Natural killer cell (primary cell): ENCODE data around the gene CABLES1. TPM values are rescaled to one million over a fixed set of nuclear protein-coding genes. Genes with fewer than 3 reads are reported as not detected.
"Not testable (repeated sequence)": the region's sequence is repeated elsewhere in the genome, so short reads cannot be mapped to it uniquely, and the experiment has no call there.

Experiments used
- ATAC-seq, 3 donors: fragments of 150-1000 bp in 2 of 3; fragments of 200-7000 bp in 1 of 3; cut with Tn5 transposase; 1 replicate in 1 of 3; 2 replicates in 2 of 3; pipeline ENCODE4 v1.10.0; 2021; ENCODE audit warnings: mild to moderate bottlenecking in 2 of 3, moderate library complexity in 2 of 3
- DNase-seq, 2 donors: peaks; one replicate each; pipeline versions ENCODE4 v3.0.0 to v3.0.0-alpha.2; 2013 to 2021; ENCODE audit warnings: mixed read lengths in 1 of 2
- H3K27ac ChIP-seq: one replicate; pipeline ENCODE4 v1.5.1; 2013; ENCODE audit warnings: mild to moderate bottlenecking, low read length
- H3K27me3 ChIP-seq: one replicate; pipeline ENCODE4 v1.6.1; 2013; ENCODE audit warnings: low read length; ENCODE audit not compliant: control insufficient read depth, insufficient read depth
- H3K36me3 ChIP-seq: one replicate; pipeline ENCODE4 v1.6.1; 2013; ENCODE audit warnings: low read length; ENCODE audit not compliant: control insufficient read depth, insufficient read depth
- H3K4me1 ChIP-seq: one replicate; pipeline ENCODE4 v1.6.1; 2013; ENCODE audit warnings: low read length; ENCODE audit not compliant: control insufficient read depth, insufficient read depth
- H3K4me3 ChIP-seq: one replicate; pipeline ENCODE4 v1.5.1; 2013; ENCODE audit warnings: low read length
- H3K9me3 ChIP-seq: one replicate; pipeline ENCODE4 v1.6.1; 2013; ENCODE audit warnings: low read length; ENCODE audit not compliant: control insufficient read depth, insufficient read depth
- H3K27ac Mint-ChIP-seq, 2 donors: one replicate each; pipeline ENCODE4 v1.8.0; 2022; ENCODE audit warnings: mild to moderate bottlenecking in 2 of 2, mixed read lengths in 2 of 2, moderate library complexity in 1 of 2
- H3K27me3 Mint-ChIP-seq, 2 donors: one replicate each; pipeline ENCODE4 v1.8.0; 2022; ENCODE audit warnings: low read depth in 2 of 2, mixed read lengths in 2 of 2
- H3K36me3 Mint-ChIP-seq: one replicate; pipeline ENCODE4 v1.8.0; 2022; ENCODE audit warnings: mixed read lengths
- H3K4me1 Mint-ChIP-seq, 2 donors: one replicate each; pipeline ENCODE4 v1.8.0; 2022; ENCODE audit warnings: mixed read lengths in 2 of 2
- H3K4me3 Mint-ChIP-seq: one replicate; pipeline ENCODE4 v1.8.0; 2022; ENCODE audit warnings: mild to moderate bottlenecking, moderate library complexity, mixed read lengths
- H3K9me3 Mint-ChIP-seq, 2 donors: one replicate each; pipeline ENCODE4 v1.8.0; 2022; ENCODE audit warnings: mixed read lengths in 2 of 2
- CTCF ChIP-seq: fragments of 200-600 bp; IDR thresholded peaks from one replicate; pipeline ENCODE4 v1.8.0; 2022; ENCODE audit warnings: antibody characterized with exemption
- WGBS: methylation state at CpG from one replicate; pipeline ENCODE4 v1.1.7; 2013; ENCODE audit warnings: missing lambda C conversion rate; ENCODE audit not compliant: insufficient coverage; 5-methylcytosine and 5-hydroxymethylcytosine counted together
- intact Hi-C: fragments of 100-400 bp; cut with micrococcal nuclease; formaldehyde crosslinking; loops from one replicate; pipeline ENCODE4 v1.14.2; 2022
- total RNA-seq, 4 donors: library from RNA; stranded (reverse); fragments of 120-200 nt in 1 of 4; gene quantifications; one replicate each; pipeline versions ENCODE4 v1.2.3 to v1.2.4, GENCODE V29; 2013 to 2022

The CABLES1 gene
- total RNA-seq, 3 donors from 2014 or later (not counting 1 experiment from before 2014, with no cell fraction given) = 1.3 to 2.2 (median 1.8) TPM

- no peaks in the 10 kb centered on the region for H3K9me3 ChIP-seq
- Mint-ChIP-seq H3K4me3 (no peak overlapping the region), H3K27ac (peak overlapping the region; percentile 76 to 77), H3K36me3 (no peaks in the 10 kb centered on the region), H3K4me1 (peaks cover 9 to 16% of the 10 kb centered on the region in 2 donors), H3K9me3 (no peaks in the 10 kb centered on the region), H3K27me3 (no peaks in the 10 kb centered on the region)
- no peak for TF ChIP-seq CTCF
- no peaks in the 10 kb centered on the region for H3K36me3 ChIP-seq
- H3K27ac ChIP-seq = no peak overlapping the region
- peaks cover 8% of the 10 kb centered on the region for H3K4me1 ChIP-seq
- no peak overlapping the region for H3K4me3 ChIP-seq
- intact Hi-C loops = no loop called here
- no peaks in the 10 kb centered on the region for H3K27me3 ChIP-seq
- WGBS = 97% methylated on average over 2 of the region's 2 CpGs
- DNase-seq (no peak), ATAC-seq (no peak)
Measured at GRCh38 chr18:23284629-23285028, 149.3 kb downstream of the CABLES1 start.

GRCh38 chr18:23285581-23285980 is 150.3 kb downstream of the CABLES1 start:
- H3K9me3 Mint-ChIP-seq, H3K27me3 ChIP-seq, H3K27ac ChIP-seq, H3K4me3 Mint-ChIP-seq, ATAC-seq, H3K4me1 ChIP-seq, H3K36me3 Mint-ChIP-seq, H3K4me3 ChIP-seq, intact Hi-C loops, H3K9me3 ChIP-seq, H3K36me3 ChIP-seq, DNase-seq, H3K27me3 Mint-ChIP-seq: not testable (repeated sequence)
- H3K4me1 Mint-ChIP-seq = peaks cover 9 to 16% of the 10 kb centered on the region in 2 donors
- 93% methylated on average over 12 of the region's 12 CpGs for WGBS
- H3K27ac Mint-ChIP-seq = peak overlapping the region in 1 of 2 donors; percentile 76

- Histone ChIP-seq H3K27me3 (no peaks in the 10 kb centered on the region), H3K4me1 (no peaks in the 10 kb centered on the region), H3K36me3 (no peaks in the 10 kb centered on the region), H3K4me3 (no peak overlapping the region), H3K27ac (no peak overlapping the region), H3K9me3 (no peaks in the 10 kb centered on the region)
- DNase-seq (no peak), ATAC-seq (no peak)
- Mint-ChIP-seq H3K4me3 (no peak overlapping the region), H3K4me1 (no peaks in the 10 kb centered on the region), H3K27ac (no peak overlapping the region), H3K36me3 (no peaks in the 10 kb centered on the region), H3K9me3 (no peaks in the 10 kb centered on the region), H3K27me3 (no peaks in the 10 kb centered on the region)
- TF ChIP-seq CTCF = no peak
- intact Hi-C loops = no loop called here
- WGBS = 78% methylated on average over 4 of the region's 4 CpGs
Measured at GRCh38 chr18:23291456-23292205, 156.3 kb downstream of the CABLES1 start.

GRCh38 chr18:23300231-23300805 is 165.0 kb downstream of the CABLES1 start:
- Mint-ChIP-seq H3K27me3 (no peaks in the 10 kb centered on the region), H3K27ac (no peak overlapping the region), H3K9me3 (no peaks in the 10 kb centered on the region), H3K36me3 (no peaks in the 10 kb centered on the region), H3K4me1 (peaks cover 12% of the 10 kb centered on the region in 2 donors), H3K4me3 (no peak overlapping the region)
- intact Hi-C loops = no loop called here
- Histone ChIP-seq H3K9me3 (no peaks in the 10 kb centered on the region), H3K4me1 (no peaks in the 10 kb centered on the region), H3K27ac (no peak overlapping the region), H3K4me3 (no peak overlapping the region), H3K27me3 (no peaks in the 10 kb centered on the region), H3K36me3 (no peaks in the 10 kb centered on the region)
- ATAC-seq = no peak
- 83% methylated on average over 6 of the region's 6 CpGs for WGBS
- DNase-seq = no peak
- no peak for TF ChIP-seq CTCF
